Rectal smooth muscle tissue (tissue), 1 donor: ENCODE results near the gene STUM.
"Not testable (repeated sequence)": the region's sequence is repeated elsewhere in the genome, so short reads cannot be mapped to it uniquely, and the experiment has no call there.

ENCODE experiments used
- H3K27ac ChIP-seq: one replicate; pipeline ENCODE4 v1.7.0; 2013; ENCODE audit warnings: low read depth, low read length, inconsistent platforms
- H3K27me3 ChIP-seq: one replicate; pipeline ENCODE4 v1.7.0; 2013; ENCODE audit warnings: low read length; ENCODE audit not compliant: control insufficient read depth, insufficient read depth
- H3K36me3 ChIP-seq: one replicate; pipeline ENCODE4 v1.7.0; 2013; ENCODE audit warnings: low read length; ENCODE audit not compliant: control insufficient read depth, insufficient read depth
- H3K4me1 ChIP-seq: one replicate; pipeline ENCODE4 v1.7.0; 2013; ENCODE audit warnings: low read length; ENCODE audit not compliant: control insufficient read depth, insufficient read depth
- H3K4me3 ChIP-seq: one replicate; pipeline ENCODE4 v1.7.0; 2013; ENCODE audit warnings: low read length
- H3K9ac ChIP-seq: one replicate; pipeline ENCODE4 v1.7.0; 2013; ENCODE audit warnings: low read length

STUM gene

DNA sequence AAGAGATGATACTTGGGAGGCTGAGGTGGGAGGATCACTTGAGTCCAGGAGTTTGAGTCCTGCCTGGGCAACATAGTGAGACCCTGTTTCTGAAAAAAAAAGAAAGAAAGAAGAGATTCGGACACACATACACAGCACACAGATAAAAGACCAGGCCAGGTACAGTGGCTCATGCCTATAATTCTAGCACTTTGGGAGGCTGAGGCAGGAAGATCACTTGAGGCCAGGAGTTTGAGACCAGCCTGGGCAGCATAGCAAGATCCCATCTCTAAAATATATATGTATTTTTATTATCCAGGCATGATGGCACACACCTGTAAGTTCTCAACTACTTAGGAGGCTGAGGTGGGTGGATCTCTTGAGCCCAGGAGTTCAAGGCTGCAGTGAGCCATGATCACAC lies 69.2 kb downstream of the STUM start:
- H3K4me3 ChIP-seq, H3K27ac ChIP-seq, H3K9ac ChIP-seq, H3K4me1 ChIP-seq, H3K36me3 ChIP-seq, H3K27me3 ChIP-seq: not testable (repeated sequence)

DNA sequence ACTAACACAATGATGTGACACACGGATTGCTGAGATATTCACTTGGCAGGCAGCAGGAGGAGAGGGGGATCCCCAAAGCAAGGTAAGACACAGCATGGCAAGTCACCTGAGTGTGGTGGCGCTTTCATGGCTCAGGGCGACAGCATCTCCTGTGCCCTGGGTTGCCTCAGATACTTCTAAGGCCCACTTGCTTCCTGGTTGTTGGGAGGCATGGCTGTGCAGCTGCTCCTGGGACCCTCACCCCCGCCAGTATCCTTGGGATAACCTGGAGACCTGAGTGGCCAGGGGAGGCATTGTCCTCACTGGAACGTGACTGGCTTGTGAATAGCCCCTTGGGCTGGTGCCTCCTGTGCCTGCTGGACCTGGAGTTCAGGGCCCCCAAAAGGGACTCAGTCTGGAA lies 69.8 kb downstream of the STUM start:
- Histone ChIP-seq H3K27me3 (no peaks in the 10 kb centered on the region), H3K9ac (no peak overlapping the region), H3K27ac (no peak overlapping the region), H3K4me1 (no peaks in the 10 kb centered on the region), H3K36me3 (no peaks in the 10 kb centered on the region), H3K4me3 (no peak overlapping the region)

DNA sequence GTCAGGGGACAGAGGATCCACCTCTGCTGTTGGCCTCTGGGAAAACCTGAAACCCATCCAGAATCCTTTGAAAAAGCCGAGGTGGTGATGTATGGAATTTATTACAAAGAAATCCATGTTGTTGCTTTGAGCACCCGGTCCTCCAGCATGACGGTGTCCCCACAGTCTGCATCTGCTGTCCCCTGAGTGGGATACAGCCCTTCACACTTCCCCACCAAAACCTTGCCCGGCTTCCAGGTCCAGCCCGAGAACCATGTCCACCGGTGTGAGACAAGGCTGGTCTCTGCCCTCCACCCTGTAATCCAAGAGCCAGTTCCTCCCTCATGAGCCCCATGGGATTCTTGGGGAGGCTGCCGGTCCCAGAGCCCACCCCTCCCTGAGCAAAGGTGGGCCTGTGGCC lies 70.5 kb downstream of the STUM start:
- Histone ChIP-seq H3K4me3 (no peak overlapping the region), H3K27ac (no peak overlapping the region), H3K36me3 (no peaks in the 10 kb centered on the region), H3K27me3 (no peaks in the 10 kb centered on the region), H3K9ac (no peak overlapping the region), H3K4me1 (no peaks in the 10 kb centered on the region)

DNA sequence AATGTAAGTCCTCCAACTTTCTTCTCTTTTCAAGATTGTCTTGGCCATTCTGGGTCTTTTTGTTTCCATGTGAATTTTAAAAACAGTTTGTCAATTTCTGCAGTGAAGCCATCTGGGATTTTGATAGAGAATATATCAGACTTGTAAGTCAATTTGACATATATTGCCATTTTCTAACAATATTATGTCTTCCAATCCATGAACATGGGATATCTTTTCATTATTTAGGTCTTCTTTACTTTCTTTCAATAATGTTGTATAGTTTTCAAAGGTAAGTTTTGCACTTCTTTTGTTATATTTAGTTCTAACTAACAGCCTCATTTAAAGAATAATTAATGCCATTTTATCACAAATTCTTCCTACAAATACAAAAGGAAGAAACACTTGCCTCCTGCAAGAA lies 73.4 kb downstream of the STUM start:
- Histone ChIP-seq H3K4me3 (no peak overlapping the region), H3K9ac (no peak overlapping the region), H3K36me3 (no peaks in the 10 kb centered on the region), H3K27ac (no peak overlapping the region), H3K4me1 (peaks cover 7% of the 10 kb centered on the region), H3K27me3 (no peaks in the 10 kb centered on the region)

DNA sequence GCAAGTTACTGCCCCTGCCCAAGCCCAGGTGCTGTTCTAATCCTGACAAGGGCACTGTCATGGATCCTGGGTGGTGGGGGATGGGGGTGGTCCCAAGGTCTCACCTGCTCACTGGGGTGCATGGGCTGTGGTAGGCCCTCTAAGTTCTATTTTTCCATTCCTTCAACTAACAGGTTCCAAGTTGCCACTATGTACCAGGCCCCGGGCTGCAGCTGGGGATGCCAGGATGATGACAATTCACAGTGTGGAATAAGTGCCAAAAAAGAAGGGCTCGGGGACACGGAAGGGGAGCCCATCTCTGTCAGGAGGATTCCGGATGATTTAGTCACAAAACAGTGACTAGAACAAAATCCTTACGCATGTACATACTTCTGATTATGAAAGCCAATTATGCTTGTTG lies 76.0 kb downstream of the STUM start:
- Histone ChIP-seq H3K4me1 (peaks cover 12% of the 10 kb centered on the region), H3K36me3 (no peaks in the 10 kb centered on the region), H3K27me3 (no peaks in the 10 kb centered on the region), H3K4me3 (no peak overlapping the region), H3K27ac (no peak overlapping the region), H3K9ac (no peak overlapping the region)

DNA sequence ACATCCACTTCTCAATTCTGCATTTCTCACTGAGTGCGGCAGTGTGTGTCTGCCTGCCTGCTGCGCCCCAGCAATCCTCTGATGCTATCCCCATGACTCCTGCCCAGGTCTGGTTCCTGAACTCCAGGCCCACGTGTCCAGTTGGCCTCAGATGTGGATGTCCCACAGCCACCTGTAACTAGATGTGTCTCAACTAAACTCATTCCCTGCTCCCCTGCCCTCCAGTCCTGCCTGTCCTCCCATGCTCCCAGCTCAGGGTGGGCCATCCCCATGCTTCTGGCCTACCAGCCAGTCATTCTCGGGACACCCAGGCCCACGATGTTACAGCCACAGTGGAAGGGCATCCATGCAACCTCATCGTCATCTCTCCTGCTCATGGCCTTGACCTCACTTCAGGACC lies 76.8 kb downstream of the STUM start:
- peaks cover 12% of the 10 kb centered on the region for H3K4me1 ChIP-seq
- H3K27me3 ChIP-seq, result no peaks in the 10 kb centered on the region
- H3K27ac ChIP-seq, result no peak overlapping the region
- H3K9ac ChIP-seq, result no peak overlapping the region
- no peaks in the 10 kb centered on the region for H3K36me3 ChIP-seq
- no peak overlapping the region for H3K4me3 ChIP-seq

DNA sequence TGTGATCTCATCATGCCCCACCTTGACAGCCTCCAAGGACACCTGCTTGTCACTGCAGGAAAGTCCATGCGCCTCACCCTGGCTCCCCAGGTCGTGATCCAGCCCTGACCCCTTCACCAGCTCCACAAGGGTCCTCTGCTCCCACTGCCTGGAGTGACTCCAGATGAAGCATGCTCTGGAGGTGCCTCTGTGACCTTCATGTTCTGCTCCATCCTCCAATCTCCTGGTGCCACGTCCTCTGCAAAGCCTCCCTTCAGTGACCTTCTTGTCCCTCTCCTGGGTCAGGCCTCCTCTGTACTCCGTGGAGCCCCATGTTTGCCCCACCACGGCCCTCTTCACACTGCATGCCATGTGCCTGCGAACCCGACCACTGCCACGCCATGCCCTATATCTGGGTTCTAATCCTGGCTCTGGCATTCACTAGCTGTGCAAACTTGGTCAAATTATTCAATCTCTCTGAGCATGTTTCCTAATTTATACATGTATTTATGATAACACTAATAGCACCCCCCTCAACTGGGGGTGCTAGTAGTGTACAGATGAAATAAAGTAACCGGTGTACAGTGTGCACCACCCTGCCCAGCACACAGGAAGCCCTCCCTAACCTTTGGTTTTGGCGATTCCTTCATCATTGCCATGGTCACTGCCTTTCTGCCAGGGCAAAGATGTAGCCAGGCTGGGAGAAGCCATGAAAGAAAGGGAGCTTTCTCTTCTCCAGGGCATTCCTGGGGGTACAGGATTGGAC lies 77.4 kb downstream of the STUM start:
- Histone ChIP-seq H3K27ac (no peak overlapping the region), H3K9ac (no peak overlapping the region), H3K4me1 (peaks cover 13% of the 10 kb centered on the region), H3K4me3 (peak overlapping the region; percentile 42), H3K36me3 (no peaks in the 10 kb centered on the region), H3K27me3 (no peaks in the 10 kb centered on the region)

DNA sequence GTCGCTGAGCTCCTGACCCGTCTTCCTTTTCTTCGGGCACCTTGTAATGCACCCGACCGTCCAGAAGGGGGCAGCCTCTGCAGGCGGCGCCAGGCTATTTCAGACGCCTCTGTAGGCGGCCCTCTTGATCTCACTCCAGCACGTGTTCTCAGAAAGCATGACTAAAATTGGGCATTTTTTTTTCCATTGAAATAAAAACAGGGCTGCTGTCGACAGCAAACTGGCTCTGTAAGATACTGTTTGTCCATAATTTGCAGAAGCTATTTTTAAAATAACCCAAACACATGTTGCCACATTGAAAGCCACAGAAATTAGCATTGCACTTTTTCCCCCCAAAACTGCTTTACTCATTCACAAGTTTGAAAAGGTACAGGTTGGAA lies 78.0 kb downstream of the STUM start:
- Histone ChIP-seq H3K27ac (peak overlapping the region; percentile 40), H3K36me3 (no peaks in the 10 kb centered on the region), H3K9ac (no peak overlapping the region), H3K4me1 (peaks cover 14% of the 10 kb centered on the region), H3K4me3 (peak overlapping the region; percentile 42), H3K27me3 (no peaks in the 10 kb centered on the region)

DNA sequence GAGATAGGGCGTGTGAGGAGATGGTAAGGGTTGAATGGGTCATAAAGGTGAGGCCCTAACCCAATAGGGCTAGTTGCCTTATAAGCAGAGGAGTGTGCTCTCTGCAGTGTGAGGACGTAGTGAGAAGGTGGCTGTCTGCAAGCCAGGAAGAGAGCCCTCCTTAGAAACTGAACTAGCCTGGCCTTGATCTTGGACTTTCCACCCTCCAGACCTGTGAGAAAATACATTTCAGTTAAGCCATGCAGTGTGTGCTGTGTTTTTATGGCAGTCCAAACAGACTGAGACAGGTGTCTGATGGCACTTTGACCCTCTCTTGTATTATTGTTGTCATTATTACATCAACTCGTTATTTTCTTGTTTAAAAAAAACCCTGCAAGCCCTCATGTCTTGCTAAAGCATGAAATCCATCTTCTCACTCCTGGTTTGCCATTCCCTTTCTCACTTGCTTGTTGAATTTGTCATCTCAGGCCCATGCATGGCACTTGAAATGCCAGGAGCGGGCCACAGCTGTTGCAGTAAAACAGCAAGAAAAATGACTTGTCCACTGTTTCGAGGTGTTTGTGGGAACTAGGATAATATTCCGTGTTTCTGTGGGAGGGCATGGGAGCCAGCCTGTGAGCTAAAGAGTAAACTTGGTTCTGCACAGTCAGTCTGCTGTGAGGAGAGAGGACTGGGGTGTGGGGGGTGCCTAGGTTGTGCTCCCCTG lies 78.6 kb downstream of the STUM start:
- peaks cover 17% of the 10 kb centered on the region for H3K4me1 ChIP-seq
- H3K27me3 ChIP-seq, result no peaks in the 10 kb centered on the region
- H3K9ac ChIP-seq, result no peak overlapping the region
- H3K36me3 ChIP-seq, result no peaks in the 10 kb centered on the region
- peak overlapping the region; percentile 40 for H3K27ac ChIP-seq
- no peak overlapping the region for H3K4me3 ChIP-seq

DNA sequence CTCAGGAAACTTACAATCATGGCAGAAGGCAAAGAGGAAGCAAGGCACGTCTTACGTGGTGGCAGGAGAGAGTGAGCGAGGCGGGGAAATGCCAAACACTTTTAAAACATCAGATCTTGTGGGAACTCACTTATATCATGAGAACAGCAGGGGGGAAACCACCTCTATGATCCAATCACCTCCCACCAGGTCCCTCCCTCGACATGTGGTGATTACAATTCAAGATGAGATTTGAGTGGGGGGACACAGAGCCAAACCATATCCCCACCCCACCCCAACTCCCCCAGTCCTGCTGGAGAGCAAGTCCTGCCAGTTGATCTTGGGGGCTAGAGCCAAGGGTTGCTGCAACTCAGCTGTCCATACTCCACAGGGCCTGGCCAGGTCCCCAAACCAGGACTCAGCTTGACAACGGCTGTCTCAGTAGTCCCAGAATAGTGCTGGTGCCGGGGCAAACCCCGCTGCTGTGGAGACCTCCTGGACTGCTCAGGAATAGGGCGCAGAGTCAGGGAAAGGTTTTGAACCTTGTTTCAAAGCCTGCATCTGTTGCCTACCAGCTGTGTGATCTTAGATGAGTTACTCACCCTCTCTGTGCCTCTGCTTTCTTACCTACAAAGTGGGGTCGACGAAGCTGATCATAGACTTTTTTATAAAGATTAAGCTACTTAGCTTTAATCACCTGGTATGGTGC lies 79.5 kb downstream of the STUM start:
- H3K36me3 ChIP-seq, result no peaks in the 10 kb centered on the region
- no peak overlapping the region for H3K9ac ChIP-seq
- no peak overlapping the region for H3K4me3 ChIP-seq
- H3K27ac ChIP-seq, result peak overlapping the region; percentile 42
- peaks cover 24% of the 10 kb centered on the region for H3K4me1 ChIP-seq
- no peaks in the 10 kb centered on the region for H3K27me3 ChIP-seq

DNA sequence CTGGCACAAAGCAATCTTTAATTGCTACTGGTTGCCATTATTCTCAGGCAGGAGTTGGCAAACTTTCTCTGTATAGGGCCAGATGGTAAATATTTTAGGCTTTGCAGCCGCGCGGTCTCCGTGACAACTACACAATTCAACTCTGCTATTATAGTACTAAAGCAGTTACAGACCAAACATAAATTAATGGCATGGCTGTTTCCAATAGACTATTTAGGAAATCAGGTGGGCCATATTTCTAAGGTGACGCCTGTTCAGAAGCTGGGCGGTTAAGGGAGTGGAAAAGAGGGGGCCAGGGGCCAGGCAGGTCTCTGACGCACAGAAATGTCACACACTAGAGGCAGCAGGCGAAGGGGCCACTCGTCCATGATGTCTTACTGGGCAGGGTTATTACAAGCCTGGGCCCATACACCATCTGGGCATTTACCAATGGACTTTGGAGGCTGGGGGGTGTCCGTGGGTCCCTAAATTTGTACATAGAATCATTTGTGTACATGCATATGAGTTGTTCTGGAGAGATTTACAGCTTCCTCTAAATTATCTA lies 80.1 kb downstream of the STUM start:
- no peaks in the 10 kb centered on the region for H3K36me3 ChIP-seq
- no peak overlapping the region for H3K9ac ChIP-seq
- no peak overlapping the region for H3K4me3 ChIP-seq
- H3K27ac ChIP-seq, result peak overlapping the region; percentile 48
- H3K27me3 ChIP-seq, result no peaks in the 10 kb centered on the region
- H3K4me1 ChIP-seq, result peaks cover 30% of the 10 kb centered on the region

DNA sequence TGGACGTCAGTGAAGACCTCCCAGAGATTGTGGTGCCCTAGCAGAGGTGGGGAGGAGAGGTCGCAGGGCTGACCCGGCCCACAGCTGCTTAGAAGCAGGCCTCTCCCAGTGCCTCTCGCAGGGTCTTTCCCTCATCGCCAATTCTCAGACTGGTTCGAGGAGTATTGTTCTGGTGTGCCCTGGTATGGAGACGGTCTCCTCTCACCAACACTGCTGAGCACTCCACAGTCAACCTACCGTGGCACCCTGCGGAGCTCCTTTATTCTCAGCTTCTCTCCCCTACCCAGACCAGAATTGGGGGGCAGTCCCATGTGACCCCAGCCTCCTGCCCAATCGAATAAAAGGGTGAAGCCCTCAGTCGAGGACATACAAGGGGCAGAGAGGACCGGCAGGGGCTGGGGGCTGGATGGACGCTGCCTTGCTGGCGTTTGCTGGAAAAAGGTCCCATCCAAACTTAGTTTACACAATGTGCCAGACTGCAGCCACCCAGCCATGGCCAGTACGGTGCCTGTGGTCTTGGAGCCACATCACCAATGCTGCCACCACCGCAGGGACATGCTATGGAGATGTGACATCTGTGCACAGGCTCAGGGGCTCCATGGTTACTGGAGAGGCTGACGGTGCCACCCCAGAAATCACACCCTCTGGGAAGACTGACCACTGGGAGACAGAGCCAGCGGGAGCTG lies 80.8 kb downstream of the STUM start:
- Histone ChIP-seq H3K27me3 (no peaks in the 10 kb centered on the region), H3K4me1 (peaks cover 36% of the 10 kb centered on the region), H3K27ac (peak overlapping the region; percentile 48), H3K4me3 (no peak overlapping the region), H3K36me3 (no peaks in the 10 kb centered on the region), H3K9ac (no peak overlapping the region)
